HepG2 (cell line): ENCODE measurements around the gene CFAP45. TPM values are rescaled to one million over a fixed set of nuclear protein-coding genes. Genes with fewer than 3 reads are reported as not detected.

Experiments used
- ATAC-seq: fragments of 200-7000 bp; cut with Tn5 transposase; 3 replicates; pipeline ENCODE4 v1.9.1; 2020; ENCODE audit warnings: mild to moderate bottlenecking, moderate library complexity
- BruUV-seq: library from RNA; stranded (reverse); fragments of 400-500 nt; replicated peaks from 2 replicates; lab custom pipeline; 2021; lab: Mats Ljungman, UMichigan
- CTCF ChIA-PET: fragments of 300-600 bp; formaldehyde crosslinking; extraction: SDS; loops from one replicate; lab custom pipeline; 2021; ENCODE audit warnings: low total read pairs, inconsistent platforms, low intra/inter-chr PET ratio; lab: Yijun Ruan, JAX
- POLR2A ChIA-PET: fragments of 350-600 bp; sonication (Branson Sonifier 250); formaldehyde crosslinking; loops from one replicate; lab custom pipeline; 2020; ENCODE audit warnings: antibody characterized with exemption, inconsistent platforms; lab: Yijun Ruan, JAX
- DNase-seq: peaks from one replicate; pipeline ENCODE4 v3.0.0-alpha.2; 2015; ENCODE audit warnings: low spot score
- FAIRE-seq: peaks from 3 replicates; lab custom pipeline; 2011; peaks lifted over from hg19 to GRCh38; lab: Jason Lieb, UNC
- H2AFZ ChIP-seq: one replicate; pipeline ENCODE4 v1.6.1; 2011; ENCODE audit warnings: low read length, inconsistent platforms
- H3K27ac ChIP-seq: fragments of 300-600 bp; 3 replicates; pipeline ENCODE4 v1.8.0; 2011; ENCODE audit warnings: mixed run types, mild to moderate bottlenecking, mixed read lengths, low read length, inconsistent platforms; ENCODE audit not compliant: insufficient read depth; ENCODE audit errors: extremely low read length
- H3K27me3 ChIP-seq, 2 experiments: fragments of 200-600 bp in 1 of 2; 2 replicates in 1 of 2; 3 replicates in 1 of 2; pipeline versions ENCODE4 v1.6.0 to v1.8.0; 2011; ENCODE audit warnings: low read length in 2 of 2, mild to moderate bottlenecking in 2 of 2, moderate library complexity in 2 of 2, inconsistent platforms in 1 of 2; ENCODE audit not compliant: insufficient read depth in 2 of 2, control insufficient read depth in 1 of 2
- H3K36me3 ChIP-seq, 2 experiments: fragments of 200-600 bp in 1 of 2; replicated peaks in 1 of 2; 2 replicates in 1 of 2; 3 replicates in 1 of 2; pipeline versions ENCODE4 v1.5.1 to v1.8.0; 2011; ENCODE audit warnings: low read length in 2 of 2, inconsistent platforms in 1 of 2; ENCODE audit not compliant: insufficient read depth in 2 of 2, control insufficient read depth in 1 of 2
- H3K4me1 ChIP-seq: 2 replicates; pipeline ENCODE4 v1.5.1; 2012; ENCODE audit warnings: low read length, inconsistent platforms; ENCODE audit not compliant: insufficient read depth
- H3K4me2 ChIP-seq: 2 replicates; pipeline ENCODE4 v1.6.0; 2011; ENCODE audit warnings: low read depth, low read length, inconsistent platforms
- H3K4me3 ChIP-seq, 3 experiments: fragments of 200-600 bp in 1 of 3; sonication (generic), shearing (Covaris generic) in 1 of 3; replicated peaks in 1 of 3; 2 replicates each; pipeline ENCODE4 v1.5.1; 2011 to 2016; ENCODE audit warnings: low read length in 3 of 3, inconsistent platforms in 2 of 3, low read depth in 2 of 3, mild to moderate bottlenecking in 2 of 3, control low read depth in 1 of 3, mixed read lengths in 1 of 3; ENCODE audit not compliant: insufficient read depth in 1 of 3
- H3K79me2 ChIP-seq: one replicate; pipeline ENCODE4 v1.6.1; 2011; ENCODE audit warnings: low read length, inconsistent platforms; ENCODE audit not compliant: insufficient read depth
- H3K9ac ChIP-seq: 2 replicates; pipeline ENCODE4 v1.6.0; 2011; ENCODE audit warnings: mild to moderate bottlenecking, low read depth, low read length, inconsistent platforms; ENCODE audit not compliant: insufficient read depth
- H3K9me3 ChIP-seq: 2 replicates; pipeline ENCODE4 v1.5.1; 2012; ENCODE audit warnings: mild to moderate bottlenecking, low read length
- H4K20me1 ChIP-seq: 2 replicates; pipeline ENCODE4 v1.6.0; 2011; ENCODE audit warnings: inconsistent platforms, mild to moderate bottlenecking, low read length, moderate library complexity; ENCODE audit not compliant: insufficient read depth
- ARNT ChIP-seq: fragments of 450-650 bp; IDR thresholded peaks from 2 replicates; pipeline ENCODE4 v1.6.1; 2017
- ASH2L ChIP-seq: fragments of 300-600, 200-600 bp; sonication (generic); IDR thresholded peaks from 2 replicates; pipeline ENCODE4 v1.7.0; 2017; ENCODE audit warnings: low read depth, mild to moderate bottlenecking, moderate library complexity, mixed read lengths, low read length; ENCODE audit not compliant: insufficient read length
- CCDC6 ChIP-seq: sonication (generic); formaldehyde crosslinking; IDR thresholded peaks from 2 replicates; pipeline ENCODE4 v1.8.1; 2022; ENCODE audit warnings: mild to moderate bottlenecking, missing genetic modification reagents, moderate library complexity
- FOSL1 ChIP-seq: sonication (generic); formaldehyde crosslinking; IDR thresholded peaks from 2 replicates; pipeline ENCODE4 v1.9.0; 2021; ENCODE audit warnings: missing genetic modification reagents, borderline replicate concordance
- HES4 ChIP-seq: sonication (generic); formaldehyde crosslinking; IDR thresholded peaks from 2 replicates; pipeline ENCODE4 v1.9.0; 2021; ENCODE audit warnings: mild to moderate bottlenecking, missing genetic modification reagents, borderline replicate concordance
- JUNB ChIP-seq: sonication (generic); formaldehyde crosslinking; IDR thresholded peaks from 2 replicates; pipeline ENCODE4 v1.8.0; 2022; ENCODE audit warnings: missing genetic modification reagents, mild to moderate bottlenecking, borderline replicate concordance
- NCOA1 ChIP-seq: sonication (generic); formaldehyde crosslinking; IDR thresholded peaks from 2 replicates; pipeline ENCODE4 v1.9.0; 2021; ENCODE audit warnings: missing genetic modification reagents
- NFKB2 ChIP-seq: sonication (generic); formaldehyde crosslinking; IDR thresholded peaks from 2 replicates; pipeline ENCODE4 v1.4.0; 2020; ENCODE audit warnings: missing genetic modification reagents, borderline replicate concordance
- NR2F6 ChIP-seq, 2 experiments: IDR thresholded peaks; 2 replicates each; pipeline ENCODE4 v1.6.1; 2016; ENCODE audit warnings: antibody characterized with exemption in 1 of 2, mild to moderate bottlenecking in 1 of 2
- RAD21 ChIP-seq: fragments of 450-650 bp; formaldehyde crosslinking; IDR thresholded peaks from 2 replicates; pipeline ENCODE4 v1.5.0; 2020; ENCODE audit warnings: mild to moderate bottlenecking
- STAG1 ChIP-seq: sonication (generic); formaldehyde crosslinking; IDR thresholded peaks from 2 replicates; pipeline ENCODE4 v1.4.0; 2020; ENCODE audit warnings: missing genetic modification reagents
- TCF12 ChIP-seq, 2 experiments: fragments of 450-650 bp in 1 of 2; sonication (generic) in 1 of 2; formaldehyde crosslinking in 1 of 2; IDR thresholded peaks; 2 replicates each; pipeline versions ENCODE4 v1.6.1 to v1.8.0; 2017 to 2022; ENCODE audit warnings: antibody characterized with exemption in 1 of 2, mild to moderate bottlenecking in 1 of 2, missing genetic modification reagents in 1 of 2, moderate library complexity in 1 of 2
- TOE1 ChIP-seq: sonication (generic); formaldehyde crosslinking; IDR thresholded peaks from 2 replicates; pipeline ENCODE4 v1.4.0; 2020; ENCODE audit warnings: mild to moderate bottlenecking, missing genetic modification reagents
- ZBTB21 ChIP-seq: sonication (generic); formaldehyde crosslinking; IDR thresholded peaks from 2 replicates; pipeline ENCODE4 v1.4.0; 2020; ENCODE audit warnings: missing genetic modification reagents
- ZFP37 ChIP-seq: sonication (generic); formaldehyde crosslinking; IDR thresholded peaks from 2 replicates; pipeline ENCODE4 v1.4.0; 2020; ENCODE audit warnings: missing genetic modification reagents, borderline replicate concordance
- ZNF160 ChIP-seq: sonication (generic); formaldehyde crosslinking; IDR thresholded peaks from 2 replicates; pipeline ENCODE4 v1.8.0; 2022; ENCODE audit warnings: mild to moderate bottlenecking, inconsistent platforms, missing genetic modification reagents
- ZSCAN30 ChIP-seq: sonication (generic); formaldehyde crosslinking; IDR thresholded peaks from 2 replicates; pipeline ENCODE4 v1.5.0; 2020; ENCODE audit warnings: mild to moderate bottlenecking, missing genetic modification reagents
- WGBS: methylation state at CpG from one replicate; pipeline ENCODE4 v1.1.6; 2017; ENCODE audit warnings: low lambda C conversion rate; 5-methylcytosine and 5-hydroxymethylcytosine counted together
- in situ Hi-C: cut with HindIII; loops from 2 replicates; pipeline ENCODE4 v1.10.0; 2017; ENCODE audit warnings: low pct_unique_long_range_greater_than_20kb; ENCODE audit not compliant: extremely low pct_ligation_motif_present
- intact Hi-C: fragments of 100-400 bp; cut with micrococcal nuclease; formaldehyde crosslinking; loops from one replicate; pipeline ENCODE4 v1.10.0; 2022; ENCODE audit not compliant: unreplicated experiment
- polyA plus RNA-seq, 8 experiments: library from polyadenylated mRNA; depleted of rRNA in 3 of 8; stranded (reverse) in 7 of 8; unstranded in 1 of 8; fragments of >200 nt; fragmentation: Illumina TruSeq in 4 of 8; extraction: Trizol in 4 of 8; gene quantifications; 2 replicates each; pipeline versions ENCODE4 v1.2.1 to v1.2.3, GENCODE V29; 2011 to 2016; ENCODE audit warnings: low read depth in 4 of 8, missing spikeins in 1 of 8, mixed read lengths in 1 of 8; ENCODE audit not compliant: insufficient read depth in 1 of 8
- total RNA-seq, 5 experiments: library from RNA; depleted of rRNA; stranded (reverse); fragments of >200 nt; fragmentation: Illumina TruSeq; extraction: Trizol; gene quantifications; 2 replicates each; pipeline ENCODE4 v1.2.3, GENCODE V29; 2016; ENCODE audit warnings: low read depth in 1 of 5
- TF ChIP-seq, protein P1 (sequence below): sonication (generic); formaldehyde crosslinking; IDR thresholded peaks from 2 replicates; pipeline ENCODE4 v1.5.0; 2020; ENCODE audit warnings: mild to moderate bottlenecking, missing genetic modification reagents
- TF ChIP-seq, protein P2 (sequence below): sonication (generic); formaldehyde crosslinking; IDR thresholded peaks from 2 replicates; pipeline ENCODE4 v1.4.0; 2020; ENCODE audit warnings: missing genetic modification reagents, borderline replicate concordance
- TF ChIP-seq, protein P3 (sequence below): sonication (generic); formaldehyde crosslinking; IDR thresholded peaks from 2 replicates; pipeline ENCODE4 v1.4.0; 2020; ENCODE audit warnings: missing genetic modification reagents, low read depth, mild to moderate bottlenecking, borderline replicate concordance

CFAP45 gene
- total and polyA plus RNA-seq, 2 of the 13 experiments (the other 11 are each of a cell fraction or from before 2014, with no cell fraction given) = not detected

DNA sequence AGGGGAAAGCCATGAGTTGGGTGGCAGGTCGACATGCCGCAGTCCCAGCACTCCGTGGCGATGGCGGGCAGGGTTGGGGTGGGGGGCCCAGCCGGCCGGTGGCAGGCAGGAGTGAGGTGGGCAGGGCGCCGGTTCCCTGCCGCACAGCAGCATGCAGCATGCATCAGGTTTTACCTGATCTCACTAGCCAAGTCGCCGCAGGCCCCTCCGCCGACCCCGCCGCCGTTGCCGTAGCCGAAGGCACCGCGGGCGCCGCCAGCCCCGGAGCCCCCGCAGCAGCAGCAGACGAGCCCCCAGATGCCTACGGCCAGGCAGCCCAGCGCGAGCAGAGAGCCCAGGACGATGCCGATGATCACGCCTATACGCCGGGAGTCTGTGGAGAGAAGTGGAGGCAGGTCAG, 44.3 kb downstream of the CFAP45 start:
- Histone ChIP-seq H3K9ac (no peak overlapping the region), H3K27ac (no peak overlapping the region), H3K9me3 (no peaks in the 10 kb centered on the region), H3K4me2 (no peak overlapping the region), H3K27me3 (peaks cover 4 to 31% of the 10 kb centered on the region in 2 experiments; a peak in 4 of 5 replicates), H3K4me1 (no peaks in the 10 kb centered on the region), H3K4me3 (no peak overlapping the region), H3K79me2 (no peaks in the 10 kb centered on the region), H4K20me1 (no peaks in the 10 kb centered on the region), H3K36me3 (no peaks in the 10 kb centered on the region), H2AFZ (no peak overlapping the region)
- TF ChIP-seq ASH2L (no peak), FOSL1 (no peak), RAD21 (CRISPR knock-in tag) (no peak), ARNT (no peak), ZFP37 (CRISPR knock-in tag) (no peak), NR2F6 (IDR thresholded peaks at IDR 0.05) (no peak), NR2F6 (CRISPR knock-in tag; IDR thresholded peaks at IDR 0.05) (no peak), NFKB2 (no peak), HES4 (CRISPR knock-in tag) (no peak), ZSCAN30 (CRISPR knock-in tag) (no peak), TOE1 (CRISPR knock-in tag) (no peak), NCOA1 (CRISPR knock-in tag) (no peak), ZNF160 (CRISPR knock-in tag) (no peak), JUNB (CRISPR knock-in tag) (no peak), ZBTB21 (CRISPR knock-in tag) (no peak), STAG1 (CRISPR knock-in tag) (no peak), TCF12 (IDR thresholded peaks at IDR 0.05) (no peak), TCF12 (CRISPR knock-in tag; IDR thresholded peaks at IDR 0.05) (no peak), CCDC6 (CRISPR knock-in tag) (no peak)
- TF ChIP-seq, protein P1, sequence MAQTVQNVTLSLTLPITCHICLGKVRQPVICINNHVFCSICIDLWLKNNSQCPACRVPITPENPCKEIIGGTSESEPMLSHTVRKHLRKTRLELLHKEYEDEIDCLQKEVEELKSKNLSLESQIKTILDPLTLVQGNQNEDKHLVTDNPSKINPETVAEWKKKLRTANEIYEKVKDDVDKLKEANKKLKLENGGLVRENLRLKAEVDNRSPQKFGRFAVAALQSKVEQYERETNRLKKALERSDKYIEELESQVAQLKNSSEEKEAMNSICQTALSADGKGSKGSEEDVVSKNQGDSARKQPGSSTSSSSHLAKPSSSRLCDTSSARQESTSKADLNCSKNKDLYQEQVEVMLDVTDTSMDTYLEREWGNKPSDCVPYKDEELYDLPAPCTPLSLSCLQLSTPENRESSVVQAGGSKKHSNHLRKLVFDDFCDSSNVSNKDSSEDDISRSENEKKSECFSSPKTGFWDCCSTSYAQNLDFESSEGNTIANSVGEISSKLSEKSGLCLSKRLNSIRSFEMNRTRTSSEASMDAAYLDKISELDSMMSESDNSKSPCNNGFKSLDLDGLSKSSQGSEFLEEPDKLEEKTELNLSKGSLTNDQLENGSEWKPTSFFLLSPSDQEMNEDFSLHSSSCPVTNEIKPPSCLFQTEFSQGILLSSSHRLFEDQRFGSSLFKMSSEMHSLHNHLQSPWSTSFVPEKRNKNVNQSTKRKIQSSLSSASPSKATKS (CRISPR knock-in tag) = no peak
- TF ChIP-seq, protein P2, sequence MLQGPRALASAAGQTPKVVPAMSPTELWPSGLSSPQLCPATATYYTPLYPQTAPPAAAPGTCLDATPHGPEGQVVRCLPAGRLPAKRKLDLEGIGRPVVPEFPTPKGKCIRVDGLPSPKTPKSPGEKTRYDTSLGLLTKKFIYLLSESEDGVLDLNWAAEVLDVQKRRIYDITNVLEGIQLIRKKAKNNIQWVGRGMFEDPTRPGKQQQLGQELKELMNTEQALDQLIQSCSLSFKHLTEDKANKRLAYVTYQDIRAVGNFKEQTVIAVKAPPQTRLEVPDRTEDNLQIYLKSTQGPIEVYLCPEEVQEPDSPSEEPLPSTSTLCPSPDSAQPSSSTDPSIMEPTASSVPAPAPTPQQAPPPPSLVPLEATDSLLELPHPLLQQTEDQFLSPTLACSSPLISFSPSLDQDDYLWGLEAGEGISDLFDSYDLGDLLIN (CRISPR knock-in tag) = no peak
- TF ChIP-seq, protein P3, sequence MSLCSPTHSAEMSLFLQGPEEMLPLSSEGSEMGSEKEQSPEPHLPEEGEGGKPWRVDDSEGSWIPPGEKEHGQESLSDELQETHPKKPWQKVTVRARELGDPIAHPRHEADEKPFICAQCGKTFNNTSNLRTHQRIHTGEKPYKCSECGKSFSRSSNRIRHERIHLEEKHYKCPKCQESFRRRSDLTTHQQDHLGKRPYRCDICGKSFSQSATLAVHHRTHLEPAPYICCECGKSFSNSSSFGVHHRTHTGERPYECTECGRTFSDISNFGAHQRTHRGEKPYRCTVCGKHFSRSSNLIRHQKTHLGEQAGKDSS (CRISPR knock-in tag) = no peak
- in situ Hi-C loops = no loop called here
- intact Hi-C loops = no loop called here
- no peak for FAIRE-seq
- no TSS peak for BruUV-seq
- ChIA-PET POLR2A (no interaction called here), CTCF (no interaction called here)
- no peak for ATAC-seq
- 84% methylated on average over 7 of the region's 34 CpGs for WGBS
- DNase-seq = no peak
